ENCODE results near the gene CD2.

- TF ChIP-seq CTCF (conservative IDR thresholded peaks at IDR 0.05; ENCODE audit: low read length) = no peak
- TF ChIP-seq EZH2phosphoT487 (IDR thresholded peaks at IDR 0.05; ENCODE audit: borderline replicate concordance) = no peak
Observed at GRCh38 chr1:116770625-116771024, 16.4 kb downstream of the CD2 start.

Data from Loucy (cell line).